Natural killer cell (primary cell): Measurements from ENCODE around the gene GAS1. TPM values are rescaled to one million over a fixed set of nuclear protein-coding genes. Genes with fewer than 3 reads are reported as not detected.

ENCODE experiments used
- ATAC-seq, 3 donors: fragments of 150-1000 bp in 2 of 3; fragments of 200-7000 bp in 1 of 3; cut with Tn5 transposase; 1 replicate in 1 of 3; 2 replicates in 2 of 3; pipeline ENCODE4 v1.10.0; 2021; ENCODE audit warnings: mild to moderate bottlenecking in 2 of 3, moderate library complexity in 2 of 3
- DNase-seq, 2 donors: peaks; one replicate each; pipeline versions ENCODE4 v3.0.0 to v3.0.0-alpha.2; 2013 to 2021; ENCODE audit warnings: mixed read lengths in 1 of 2
- H3K27ac ChIP-seq: one replicate; pipeline ENCODE4 v1.5.1; 2013; ENCODE audit warnings: mild to moderate bottlenecking, low read length
- H3K27me3 ChIP-seq: one replicate; pipeline ENCODE4 v1.6.1; 2013; ENCODE audit warnings: low read length; ENCODE audit not compliant: control insufficient read depth, insufficient read depth
- H3K36me3 ChIP-seq: one replicate; pipeline ENCODE4 v1.6.1; 2013; ENCODE audit warnings: low read length; ENCODE audit not compliant: control insufficient read depth, insufficient read depth
- H3K4me1 ChIP-seq: one replicate; pipeline ENCODE4 v1.6.1; 2013; ENCODE audit warnings: low read length; ENCODE audit not compliant: control insufficient read depth, insufficient read depth
- H3K4me3 ChIP-seq: one replicate; pipeline ENCODE4 v1.5.1; 2013; ENCODE audit warnings: low read length
- H3K9me3 ChIP-seq: one replicate; pipeline ENCODE4 v1.6.1; 2013; ENCODE audit warnings: low read length; ENCODE audit not compliant: control insufficient read depth, insufficient read depth
- H3K27ac Mint-ChIP-seq, 2 donors: one replicate each; pipeline ENCODE4 v1.8.0; 2022; ENCODE audit warnings: mild to moderate bottlenecking in 2 of 2, mixed read lengths in 2 of 2, moderate library complexity in 1 of 2
- H3K27me3 Mint-ChIP-seq, 2 donors: one replicate each; pipeline ENCODE4 v1.8.0; 2022; ENCODE audit warnings: low read depth in 2 of 2, mixed read lengths in 2 of 2
- H3K36me3 Mint-ChIP-seq: one replicate; pipeline ENCODE4 v1.8.0; 2022; ENCODE audit warnings: mixed read lengths
- H3K4me1 Mint-ChIP-seq, 2 donors: one replicate each; pipeline ENCODE4 v1.8.0; 2022; ENCODE audit warnings: mixed read lengths in 2 of 2
- H3K4me3 Mint-ChIP-seq: one replicate; pipeline ENCODE4 v1.8.0; 2022; ENCODE audit warnings: mild to moderate bottlenecking, moderate library complexity, mixed read lengths
- H3K9me3 Mint-ChIP-seq, 2 donors: one replicate each; pipeline ENCODE4 v1.8.0; 2022; ENCODE audit warnings: mixed read lengths in 2 of 2
- CTCF ChIP-seq: fragments of 200-600 bp; IDR thresholded peaks from one replicate; pipeline ENCODE4 v1.8.0; 2022; ENCODE audit warnings: antibody characterized with exemption
- WGBS: methylation state at CpG from one replicate; pipeline ENCODE4 v1.1.7; 2013; ENCODE audit warnings: missing lambda C conversion rate; ENCODE audit not compliant: insufficient coverage; 5-methylcytosine and 5-hydroxymethylcytosine counted together
- intact Hi-C: fragments of 100-400 bp; cut with micrococcal nuclease; formaldehyde crosslinking; loops from one replicate; pipeline ENCODE4 v1.14.2; 2022
- total RNA-seq, 4 donors: library from RNA; stranded (reverse); fragments of 120-200 nt in 1 of 4; gene quantifications; one replicate each; pipeline versions ENCODE4 v1.2.3 to v1.2.4, GENCODE V29; 2013 to 2022

GAS1 gene
- total RNA-seq, 3 donors from 2014 or later (not counting 1 experiment from before 2014, with no cell fraction given) = 1.0 to 3.1 (median 2.8) TPM

DNA sequence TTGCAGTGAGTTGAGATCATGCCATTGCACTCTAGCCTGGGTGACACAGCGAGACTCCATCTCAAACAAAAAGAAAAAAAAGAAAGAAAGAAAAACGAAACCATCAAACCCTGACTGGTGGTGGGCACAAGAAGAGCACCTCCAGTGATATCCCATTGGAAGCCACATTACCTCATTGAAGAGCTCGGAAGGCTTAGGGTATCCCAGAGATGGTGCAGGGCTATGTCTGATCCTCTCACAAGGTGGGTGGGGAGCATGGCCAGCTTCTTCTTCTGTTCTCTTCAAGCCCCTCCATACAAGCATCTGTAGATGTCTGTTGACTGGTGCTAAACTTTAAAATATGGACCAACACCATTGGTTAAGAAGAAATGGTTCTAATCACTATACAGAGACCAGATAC lies 45.8 kb downstream of the GAS1 start:
- peaks cover 26% of the 10 kb centered on the region for H3K27me3 ChIP-seq
- no peak overlapping the region for H3K4me3 ChIP-seq
- DNase-seq = no peak
- H3K36me3 Mint-ChIP-seq = no peaks in the 10 kb centered on the region
- H3K9me3 Mint-ChIP-seq = no peaks in the 10 kb centered on the region
- H3K36me3 ChIP-seq = no peaks in the 10 kb centered on the region
- H3K4me3 Mint-ChIP-seq = no peak overlapping the region
- TF ChIP-seq CTCF = no peak
- ATAC-seq = no peak
- no peaks in the 10 kb centered on the region for H3K9me3 ChIP-seq
- peaks cover 31 to 59% of the 10 kb centered on the region in 2 donors for H3K27me3 Mint-ChIP-seq
- no peak overlapping the region for H3K27ac Mint-ChIP-seq
- no peak overlapping the region for H3K27ac ChIP-seq
- intact Hi-C loops = no loop called here
- no peaks in the 10 kb centered on the region for H3K4me1 ChIP-seq
- 100% methylated on average over 2 of the region's 3 CpGs for WGBS
- H3K4me1 Mint-ChIP-seq = no peaks in the 10 kb centered on the region
